Measurements from ENCODE around the gene BCL11B. TPM values are rescaled to one million over a fixed set of nuclear protein-coding genes. Genes with fewer than 3 reads are reported as not detected.

BCL11B gene
- total and polyA plus RNA-seq, 2 of the 8 experiments (the other 6 are each of a cell fraction or from before 2014, with no cell fraction given), result 0.63 to 5.9 TPM

- no peaks in the 10 kb centered on the region for H3K36me3 ChIP-seq (ENCODE audit: control insufficient read depth in 2 of 4, insufficient read depth in 4 of 4, low read length in 3 of 4)
- no peak overlapping the region for H2AK5ac ChIP-seq (ENCODE audit: low read depth, low read length)
- ChIA-PET CTCF (ENCODE audit: partially characterized antibody) (interaction anchor here (0.7 kb wide), 1 partner anchor 10 kb away, joined by 3 read pairs; no protein-coding TSS in a partner anchor), POLR2A (ENCODE audit: partially characterized antibody) (no interaction called here)
- no peak overlapping the region for H2AFZ ChIP-seq (ENCODE audit: low read length)
- H3K23me2 ChIP-seq (ENCODE audit: low read depth, low read length), result no peaks in the 10 kb centered on the region
- no peak overlapping the region for H2BK20ac ChIP-seq (ENCODE audit: low read length)
- no peak overlapping the region for H3K18ac ChIP-seq (ENCODE audit: extremely low read depth, low read length)
- H3K27me3 ChIP-seq (replicated peaks in 1 of 4; ENCODE audit: control insufficient read depth in 3 of 4, extremely low read depth in 1 of 4, insufficient read depth in 3 of 4, low read length in 3 of 4), result no peaks in the 10 kb centered on the region
- no peak overlapping the region for H4K91ac ChIP-seq (replicated peaks; ENCODE audit: insufficient read length, low read length)
- H3K4ac ChIP-seq (replicated peaks; ENCODE audit: insufficient read length, low read depth, low read length), result no peak overlapping the region
- H2BK15ac ChIP-seq (ENCODE audit: low read length), result no peak overlapping the region
- H3K4me1 ChIP-seq (replicated peaks in 1 of 4; ENCODE audit: control insufficient read depth in 3 of 4, insufficient read depth in 4 of 4, low read length in 3 of 4), result no peaks in the 10 kb centered on the region; a peak in 2 of 7 replicates
- H2BK5ac ChIP-seq (ENCODE audit: low read depth, low read length), result no peak overlapping the region
- no peak overlapping the region for H3K14ac ChIP-seq (ENCODE audit: insufficient read length)
- FAIRE-seq (no peak), DNase-seq (ENCODE audit: low read depth in 1 of 2, low spot score in 2 of 2) (no peak)
- H3K9ac ChIP-seq (replicated peaks in 1 of 4; ENCODE audit: extremely low read depth in 1 of 4, low read depth in 3 of 4, low read length in 3 of 4), result no peak overlapping the region
- H4K8ac ChIP-seq (ENCODE audit: extremely low read depth, insufficient read depth, low read length), result no peak overlapping the region
- H2BK12ac ChIP-seq (ENCODE audit: low read depth, low read length), result no peak overlapping the region
- no peak overlapping the region for H3K4me3 ChIP-seq (ENCODE audit: extremely low read depth in 1 of 4, insufficient read depth in 2 of 4, low read depth in 3 of 4, low read length in 4 of 4)
- H3K56ac ChIP-seq (replicated peaks; ENCODE audit: insufficient read length, low read depth, low read length), result no peak overlapping the region
- no peaks in the 10 kb centered on the region for H4K20me1 ChIP-seq (replicated peaks in 1 of 2; ENCODE audit: control insufficient read depth in 1 of 2, insufficient read depth in 2 of 2, low read length in 2 of 2)
- H3K79me2 ChIP-seq (ENCODE audit: control insufficient read depth in 1 of 2, insufficient read depth in 2 of 2, low read length in 2 of 2), result no peaks in the 10 kb centered on the region
- no peaks in the 10 kb centered on the region for H3K9me3 ChIP-seq (ENCODE audit: insufficient read depth in 2 of 2, low read depth in 1 of 2, low read length in 1 of 2)
- 88% methylated on average over 6 of the region's 6 CpGs; no CpG with 5 or more reads in 1 of the 2 experiments for WGBS, 2 experiments (ENCODE audit: extremely low coverage in 1 of 2, insufficient coverage in 1 of 2, insufficient read length in 1 of 2, insufficient replicate concordance in 2 of 2, low coverage in 1 of 2, low lambda C conversion rate in 2 of 2, missing lambda C conversion rate in 1 of 2)
- H2BK120ac ChIP-seq (replicated peaks; ENCODE audit: low read depth, low read length), result no peak overlapping the region
- H3K79me1 ChIP-seq (ENCODE audit: low read depth, low read length), result no peaks in the 10 kb centered on the region
- no peak overlapping the region for H3K23ac ChIP-seq (ENCODE audit: insufficient read length)
- H3K27ac ChIP-seq (ENCODE audit: low read depth, low read length), result no peak overlapping the region
- H3K4me2 ChIP-seq (ENCODE audit: insufficient read depth in 1 of 2, low read depth in 2 of 2, low read length in 2 of 2), result no peak overlapping the region
- H4K5ac ChIP-seq (ENCODE audit: insufficient read length, low read depth, low read length), result no peak overlapping the region
- no peak for TF ChIP-seq SP2 (IDR thresholded peaks at IDR 0.05; ENCODE audit: low read length)
These were observed 116.6 kb downstream of the BCL11B start for GRCh38 chr14:99155173-99156089.

Data from H1 (cell line).